Activated CD8-positive, alpha-beta memory T cell treated with anti-CD3 and anti-CD28 coated beads for 4 hours (primary cell): ENCODE results near the gene CLBA1.

Experiments
- DNase-seq, 2 donors: peaks; one replicate each; pipeline ENCODE4 v3.0.0-alpha.2; 2020; ENCODE audit warnings: low read depth in 2 of 2

Gene CLBA1

GRCh38 chr14:104979758-104980610, 5.6 kb upstream of the CLBA1 start:
- no peak for DNase-seq

- no peak for DNase-seq
Observed at GRCh38 chr14:104980611-104981531, 4.7 kb upstream of the CLBA1 start.

- no peak for DNase-seq
Observed at GRCh38 chr14:104981699-104982541, 3.7 kb upstream of the CLBA1 start.

GRCh38 chr14:104982548-104983230, 2.9 kb upstream of the CLBA1 start:
- DNase-seq, result no peak

GRCh38 chr14:104983231-104983721, 2.3 kb upstream of the CLBA1 start:
- DNase-seq, result no peak

GRCh38 chr14:104984056-104984894, 1.3 kb upstream of the CLBA1 start:
- DNase-seq, result no peak

- no peak for DNase-seq
Observed at GRCh38 chr14:104986487-104987164, 1.0 kb downstream of the CLBA1 start.

GRCh38 chr14:104989236-104989950, 3.8 kb downstream of the CLBA1 start:
- no peak for DNase-seq

- DNase-seq, result no peak
Observed at GRCh38 chr14:104989951-104990303, 4.3 kb downstream of the CLBA1 start.

- DNase-seq, result no peak
Observed at GRCh38 chr14:104991896-104992230, 6.3 kb downstream of the CLBA1 start.

- DNase-seq, result no peak
Observed at GRCh38 chr14:104992501-104992900, 6.9 kb downstream of the CLBA1 start.

- DNase-seq, result no peak
Observed at GRCh38 chr14:104993306-104993705, 7.7 kb downstream of the CLBA1 start.

GRCh38 chr14:104993808-104994591, 8.4 kb downstream of the CLBA1 start:
- no peak for DNase-seq

GRCh38 chr14:104994978-104995377, 9.4 kb downstream of the CLBA1 start:
- DNase-seq, result no peak

GRCh38 chr14:104996032-104996431, 10.4 kb downstream of the CLBA1 start:
- no peak for DNase-seq

GRCh38 chr14:104996483-104996882, 10.9 kb downstream of the CLBA1 start:
- no peak for DNase-seq

GRCh38 chr14:104998801-104999200, 13.2 kb downstream of the CLBA1 start:
- no peak for DNase-seq

- DNase-seq, result no peak
Observed at GRCh38 chr14:104999361-104999760, 13.8 kb downstream of the CLBA1 start.
